Mucosa of rectum (tissue), 2 donors: ENCODE data around the gene SACS.
A peak's percentile ranks its signal among the peaks of the same experiment; 100 is the strongest.

Experiments
- H3K27ac ChIP-seq, 2 donors: one replicate each; pipeline ENCODE4 v1.7.0; 2013; ENCODE audit warnings: inconsistent platforms in 2 of 2, low read depth in 2 of 2, low read length in 2 of 2
- H3K27me3 ChIP-seq, 2 donors: one replicate each; pipeline ENCODE4 v1.7.0; 2013; ENCODE audit warnings: low read length in 2 of 2; ENCODE audit not compliant: control insufficient read depth in 2 of 2, insufficient read depth in 2 of 2
- H3K36me3 ChIP-seq, 2 donors: one replicate each; pipeline ENCODE4 v1.7.0; 2013; ENCODE audit warnings: low read length in 2 of 2; ENCODE audit not compliant: control insufficient read depth in 2 of 2, insufficient read depth in 2 of 2
- H3K4me1 ChIP-seq, 2 donors: one replicate each; pipeline ENCODE4 v1.7.0; 2013; ENCODE audit warnings: low read length in 2 of 2, mild to moderate bottlenecking in 1 of 2; ENCODE audit not compliant: control insufficient read depth in 2 of 2, insufficient read depth in 2 of 2
- H3K4me3 ChIP-seq, 2 donors: one replicate each; pipeline ENCODE4 v1.7.0; 2013; ENCODE audit warnings: low read length in 2 of 2
- H3K9ac ChIP-seq, 2 donors: one replicate each; pipeline ENCODE4 v1.7.0; 2013; ENCODE audit warnings: low read length in 2 of 2, low read depth in 1 of 2, mild to moderate bottlenecking in 1 of 2
- H3K9me3 ChIP-seq, 2 donors: one replicate each; pipeline ENCODE4 v1.7.0; 2013; ENCODE audit warnings: low read length in 2 of 2; ENCODE audit not compliant: control insufficient read depth in 2 of 2
- donor health status: healthy.
- donor health status: Normal muscosa, but diverticular disease.

The SACS gene, protein sequence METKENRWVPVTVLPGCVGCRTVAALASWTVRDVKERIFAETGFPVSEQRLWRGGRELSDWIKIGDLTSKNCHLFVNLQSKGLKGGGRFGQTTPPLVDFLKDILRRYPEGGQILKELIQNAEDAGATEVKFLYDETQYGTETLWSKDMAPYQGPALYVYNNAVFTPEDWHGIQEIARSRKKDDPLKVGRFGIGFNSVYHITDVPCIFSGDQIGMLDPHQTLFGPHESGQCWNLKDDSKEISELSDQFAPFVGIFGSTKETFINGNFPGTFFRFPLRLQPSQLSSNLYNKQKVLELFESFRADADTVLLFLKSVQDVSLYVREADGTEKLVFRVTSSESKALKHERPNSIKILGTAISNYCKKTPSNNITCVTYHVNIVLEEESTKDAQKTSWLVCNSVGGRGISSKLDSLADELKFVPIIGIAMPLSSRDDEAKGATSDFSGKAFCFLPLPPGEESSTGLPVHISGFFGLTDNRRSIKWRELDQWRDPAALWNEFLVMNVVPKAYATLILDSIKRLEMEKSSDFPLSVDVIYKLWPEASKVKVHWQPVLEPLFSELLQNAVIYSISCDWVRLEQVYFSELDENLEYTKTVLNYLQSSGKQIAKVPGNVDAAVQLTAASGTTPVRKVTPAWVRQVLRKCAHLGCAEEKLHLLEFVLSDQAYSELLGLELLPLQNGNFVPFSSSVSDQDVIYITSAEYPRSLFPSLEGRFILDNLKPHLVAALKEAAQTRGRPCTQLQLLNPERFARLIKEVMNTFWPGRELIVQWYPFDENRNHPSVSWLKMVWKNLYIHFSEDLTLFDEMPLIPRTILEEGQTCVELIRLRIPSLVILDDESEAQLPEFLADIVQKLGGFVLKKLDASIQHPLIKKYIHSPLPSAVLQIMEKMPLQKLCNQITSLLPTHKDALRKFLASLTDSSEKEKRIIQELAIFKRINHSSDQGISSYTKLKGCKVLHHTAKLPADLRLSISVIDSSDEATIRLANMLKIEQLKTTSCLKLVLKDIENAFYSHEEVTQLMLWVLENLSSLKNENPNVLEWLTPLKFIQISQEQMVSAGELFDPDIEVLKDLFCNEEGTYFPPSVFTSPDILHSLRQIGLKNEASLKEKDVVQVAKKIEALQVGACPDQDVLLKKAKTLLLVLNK (N-terminal part only)

DNA sequence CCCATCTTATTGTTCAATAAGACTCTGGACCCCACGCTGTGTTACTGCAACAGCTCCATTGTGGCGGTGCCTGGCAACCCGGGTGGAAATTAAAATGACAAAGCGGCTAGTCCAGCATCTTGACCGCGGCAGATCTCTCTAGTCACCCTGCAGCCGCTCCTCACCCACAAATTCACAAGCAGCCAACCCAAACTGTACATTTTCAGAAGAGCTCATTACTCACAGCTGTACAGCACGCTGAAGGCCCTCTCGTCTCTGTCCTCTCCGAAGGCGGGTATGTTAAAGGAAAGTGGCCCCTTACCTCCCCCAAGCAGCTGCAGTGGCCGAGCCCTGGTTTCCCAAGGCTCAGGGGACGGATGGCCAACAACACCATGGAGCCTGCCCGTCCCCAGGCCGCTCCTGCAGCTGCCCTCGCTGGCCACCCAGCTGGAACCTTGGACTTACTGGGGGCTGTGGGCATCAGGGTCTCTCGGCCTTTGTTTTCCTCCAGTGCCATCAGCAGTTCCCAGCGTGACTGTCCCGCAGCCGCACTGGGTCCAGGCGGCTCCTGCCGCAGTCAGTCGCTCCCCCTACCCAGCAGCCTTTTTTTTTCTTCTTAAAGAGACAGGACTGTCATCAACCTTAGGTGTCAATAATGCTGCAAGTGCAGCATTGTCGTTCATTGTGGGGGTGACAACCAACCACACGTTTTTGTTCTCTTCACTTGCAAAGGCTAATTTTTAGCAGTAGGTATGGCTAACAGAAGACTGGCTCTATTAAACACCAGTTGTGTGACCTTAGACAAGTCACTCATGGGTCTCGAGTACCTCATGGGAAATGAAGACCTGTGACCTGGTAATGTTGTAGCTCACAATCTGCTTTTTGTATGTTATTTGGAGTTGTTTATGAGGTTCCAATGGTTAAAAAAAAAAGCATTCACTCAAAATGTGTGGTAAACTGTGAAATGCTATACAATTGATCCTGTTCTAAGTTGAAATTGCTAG, at the start of gene SACS:
Gene SACS (minus strand): TSS at position 532 of the 983 bp plus-strand sequence. CDS start 22,463 bp downstream, outside the sequence.
- Histone ChIP-seq H3K9ac (no peak within 1 kb of the TSS), H3K4me3 (peak within 1 kb of the TSS; percentile 28 to 69), H3K27me3 (peaks cover 3 to 4% of the 10 kb centered on the region in 2 donors), H3K4me1 (no peaks in the 10 kb centered on the region), H3K9me3 (no peaks in the 10 kb centered on the region), H3K36me3 (no peaks in the 10 kb centered on the region), H3K27ac (no peak within 1 kb of the TSS)

DNA sequence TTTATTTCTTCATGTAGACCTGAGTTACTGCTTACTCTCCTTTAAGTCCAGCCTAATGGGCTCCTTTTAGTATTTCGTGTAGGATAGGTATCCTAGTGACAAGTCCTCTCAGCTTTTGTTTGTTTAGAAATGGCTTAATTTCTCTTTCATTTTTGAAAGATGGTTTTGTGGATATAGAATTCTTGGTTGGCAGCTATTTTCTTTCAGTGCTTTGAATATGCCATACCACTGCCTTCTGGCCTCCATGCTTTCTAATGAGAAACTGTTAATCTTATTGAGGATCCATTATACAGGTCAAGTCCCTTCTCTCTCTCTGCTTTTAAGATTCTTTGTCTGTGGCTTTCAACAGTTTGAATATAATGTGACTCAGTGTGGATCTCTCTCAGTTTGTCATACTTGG, 46.8 kb upstream of the SACS start:
- Histone ChIP-seq H3K9me3 (no peaks in the 10 kb centered on the region), H3K4me1 (no peaks in the 10 kb centered on the region), H3K4me3 (no peak overlapping the region), H3K9ac (no peak overlapping the region), H3K27me3 (no peaks in the 10 kb centered on the region), H3K27ac (no peak overlapping the region), H3K36me3 (no peaks in the 10 kb centered on the region)

DNA sequence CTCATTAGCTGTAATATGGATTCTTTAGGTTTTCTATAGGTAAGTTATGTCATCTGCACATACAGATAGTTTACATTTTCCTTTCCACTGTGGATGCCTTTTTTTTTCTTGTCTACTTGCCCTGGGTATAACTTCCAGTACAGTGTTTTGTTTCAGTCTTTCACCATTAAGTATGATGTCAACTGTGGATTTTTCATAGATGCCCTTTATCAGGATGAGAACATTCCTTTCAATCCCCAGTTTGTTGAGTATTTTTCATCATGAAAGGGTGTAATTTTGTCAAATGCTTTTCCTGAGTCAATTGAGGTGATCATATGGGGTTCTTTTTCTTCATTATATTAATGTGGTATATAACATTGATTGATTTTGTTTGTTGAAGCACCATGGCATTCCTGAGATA, 43.6 kb upstream of the SACS start:
- Histone ChIP-seq H3K4me1 (no peaks in the 10 kb centered on the region), H3K4me3 (no peak overlapping the region), H3K9ac (no peak overlapping the region), H3K27ac (no peak overlapping the region), H3K27me3 (no peaks in the 10 kb centered on the region), H3K9me3 (no peaks in the 10 kb centered on the region), H3K36me3 (no peaks in the 10 kb centered on the region)

DNA sequence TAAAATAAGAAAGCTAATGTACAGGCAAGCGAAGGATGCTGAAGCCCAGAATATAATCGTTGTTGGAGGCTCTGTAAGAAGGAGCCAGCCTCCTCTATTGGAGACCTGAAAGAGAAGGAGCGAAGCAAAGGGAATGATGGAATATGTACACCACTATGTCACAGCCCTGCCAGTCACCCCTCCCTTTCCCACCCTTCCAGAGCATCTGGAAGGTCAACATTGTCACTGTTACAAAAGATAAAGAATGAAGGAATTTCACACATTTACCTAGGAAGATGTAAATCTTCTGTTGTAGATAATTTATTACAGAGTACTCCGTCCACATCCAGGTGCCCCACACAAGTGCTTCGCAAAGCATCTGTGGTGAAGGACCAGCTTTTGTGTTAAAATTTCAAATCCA, 39.7 kb upstream of the SACS start:
- Histone ChIP-seq H3K4me3 (no peak overlapping the region), H3K27ac (no peak overlapping the region), H3K9me3 (no peaks in the 10 kb centered on the region), H3K27me3 (peaks cover 0 to 4% of the 10 kb centered on the region in 2 donors), H3K4me1 (no peaks in the 10 kb centered on the region), H3K36me3 (no peaks in the 10 kb centered on the region), H3K9ac (no peak overlapping the region)

DNA sequence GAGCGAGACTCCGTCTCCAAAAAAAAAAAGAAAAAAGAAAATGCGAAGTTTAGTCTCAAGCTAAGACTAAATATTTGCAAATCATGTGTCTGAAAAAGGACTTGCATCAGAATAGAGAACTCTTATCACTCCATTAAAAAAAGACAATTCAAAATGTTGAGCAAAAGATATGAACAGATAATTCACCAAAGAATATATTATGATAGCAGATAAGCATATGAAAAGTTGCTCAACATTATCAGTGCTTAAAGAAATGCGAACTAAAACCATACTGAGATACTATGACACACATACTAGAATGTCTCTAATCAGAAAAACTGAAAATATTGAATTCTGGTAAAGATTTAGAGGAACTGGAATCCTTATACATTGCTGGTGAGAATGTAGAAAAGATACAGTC, 38.7 kb upstream of the SACS start:
- peaks cover 0 to under 1% of the 10 kb centered on the region in 2 donors for H3K4me1 ChIP-seq
- no peak overlapping the region for H3K27ac ChIP-seq
- no peaks in the 10 kb centered on the region for H3K9me3 ChIP-seq
- no peak overlapping the region for H3K9ac ChIP-seq
- no peak overlapping the region for H3K4me3 ChIP-seq
- no peaks in the 10 kb centered on the region for H3K36me3 ChIP-seq
- peaks cover 0 to 4% of the 10 kb centered on the region in 2 donors for H3K27me3 ChIP-seq

DNA sequence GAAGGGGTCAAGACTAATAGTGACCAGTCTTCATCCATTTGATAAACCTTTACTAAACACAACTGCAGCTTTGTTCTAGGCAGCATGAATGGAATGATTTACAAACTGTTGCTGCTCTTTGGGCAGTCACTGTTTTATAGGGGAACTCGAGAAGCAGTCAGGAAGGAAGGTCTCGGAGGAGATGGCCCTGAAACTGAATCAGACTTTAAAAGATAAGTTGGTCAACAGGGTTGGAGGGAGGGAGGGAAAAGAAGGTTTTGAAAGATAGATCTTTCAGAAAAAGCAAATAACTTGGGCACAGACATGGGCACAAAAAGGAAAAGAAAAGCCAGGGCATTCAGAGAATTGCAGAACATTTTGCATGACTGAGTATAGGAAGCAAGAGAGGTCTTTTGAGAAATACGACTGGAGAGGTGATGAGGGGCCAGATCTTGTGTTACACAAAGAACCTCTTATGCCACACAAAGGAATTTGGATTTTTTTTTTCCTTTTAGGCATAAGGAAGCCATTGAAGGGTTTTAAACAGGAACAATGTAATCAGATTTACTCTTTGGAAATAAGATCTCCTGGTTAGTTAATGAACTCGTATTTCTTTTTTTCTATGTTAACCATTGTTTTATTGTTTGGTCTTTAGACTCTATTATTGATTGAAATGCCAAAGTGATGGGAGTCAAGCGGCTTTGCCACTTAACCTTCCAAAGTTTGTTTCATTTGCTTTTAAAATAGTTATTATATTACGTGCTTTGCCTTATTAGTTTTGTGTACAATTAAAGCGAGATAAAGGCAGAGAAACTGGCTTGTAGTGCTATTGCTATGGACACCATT, 37.5 kb upstream of the SACS start:
- H3K4me3 ChIP-seq, result no peak overlapping the region
- no peaks in the 10 kb centered on the region for H3K9me3 ChIP-seq
- H3K4me1 ChIP-seq, result peaks cover 0 to 7% of the 10 kb centered on the region in 2 donors
- peaks cover 1 to 5% of the 10 kb centered on the region in 2 donors for H3K27me3 ChIP-seq
- no peak overlapping the region for H3K9ac ChIP-seq
- no peaks in the 10 kb centered on the region for H3K36me3 ChIP-seq
- no peak overlapping the region for H3K27ac ChIP-seq

DNA sequence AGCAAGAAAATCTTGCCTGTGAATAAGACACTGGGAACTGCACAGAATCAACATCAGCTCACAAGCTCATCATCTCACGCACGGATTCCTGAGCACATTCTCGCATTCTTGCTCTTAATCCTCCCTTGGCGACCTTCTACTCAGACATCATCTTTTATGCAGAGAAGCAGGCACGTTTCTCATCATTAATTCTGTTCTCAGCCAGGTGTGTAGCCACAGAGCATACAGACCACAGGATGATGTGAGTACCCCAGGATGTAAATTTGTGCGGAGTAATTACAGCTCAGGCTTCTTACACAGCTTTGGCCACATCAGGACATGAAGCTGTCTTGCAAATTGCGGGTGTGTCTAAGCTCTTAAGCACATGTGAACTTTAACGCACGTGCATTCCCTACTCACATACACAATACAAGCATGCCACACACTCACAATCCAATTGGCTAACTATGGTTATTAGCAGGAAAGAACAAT, 36.5 kb upstream of the SACS start:
- H3K4me1 ChIP-seq, result peaks cover 0 to 10% of the 10 kb centered on the region in 2 donors
- H3K36me3 ChIP-seq, result no peaks in the 10 kb centered on the region
- H3K4me3 ChIP-seq, result no peak overlapping the region
- no peak overlapping the region for H3K9ac ChIP-seq
- no peaks in the 10 kb centered on the region for H3K9me3 ChIP-seq
- peaks cover 6 to 8% of the 10 kb centered on the region in 2 donors for H3K27me3 ChIP-seq
- H3K27ac ChIP-seq, result no peak overlapping the region

DNA sequence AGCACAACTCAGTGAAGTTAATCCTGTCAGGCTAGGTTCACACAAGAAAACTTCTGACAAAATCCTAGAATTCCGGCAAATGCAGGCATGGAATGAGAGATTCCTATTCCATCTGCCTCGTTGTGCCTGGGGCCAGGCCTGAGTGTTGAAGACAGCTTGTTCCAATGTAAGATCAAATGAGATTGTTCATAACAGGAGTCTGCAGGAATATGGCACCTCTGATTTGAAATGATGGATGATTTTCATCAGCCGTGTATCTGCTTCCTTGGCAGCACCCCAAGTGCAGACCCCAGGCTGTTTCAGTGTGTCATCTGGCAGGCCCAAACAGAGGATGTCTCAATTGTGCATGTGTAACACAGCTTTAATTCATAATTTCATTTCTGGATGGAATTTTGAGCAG, 35.3 kb upstream of the SACS start:
- no peak overlapping the region for H3K4me3 ChIP-seq
- no peaks in the 10 kb centered on the region for H3K9me3 ChIP-seq
- no peak overlapping the region for H3K27ac ChIP-seq
- H3K36me3 ChIP-seq, result no peaks in the 10 kb centered on the region
- H3K4me1 ChIP-seq, result peaks cover 0 to 10% of the 10 kb centered on the region in 2 donors
- no peak overlapping the region for H3K9ac ChIP-seq
- H3K27me3 ChIP-seq, result peaks cover 8 to 10% of the 10 kb centered on the region in 2 donors
